Measurements from ENCODE around the gene FERMT2.

DNA sequence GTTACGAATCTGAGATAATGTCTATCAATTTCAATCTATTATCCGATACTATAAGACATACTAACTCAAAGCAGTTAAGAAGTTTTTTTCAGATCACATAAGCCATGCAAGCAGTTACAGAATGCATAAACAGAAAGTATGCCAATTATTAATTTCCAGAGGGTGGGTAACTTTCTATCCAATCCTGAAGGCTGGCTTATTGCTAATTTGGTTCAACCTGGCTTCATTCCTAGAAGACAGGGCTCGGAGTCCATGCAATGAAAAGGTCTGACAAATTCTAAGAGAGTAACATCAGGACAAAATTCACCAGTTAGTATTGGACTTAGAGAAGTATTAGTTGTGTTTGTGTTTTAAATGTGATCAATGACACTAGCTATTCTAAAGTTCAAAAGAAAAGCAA is 15.0 kb downstream of the FERMT2 start:
- TF ChIP-seq, protein P1, sequence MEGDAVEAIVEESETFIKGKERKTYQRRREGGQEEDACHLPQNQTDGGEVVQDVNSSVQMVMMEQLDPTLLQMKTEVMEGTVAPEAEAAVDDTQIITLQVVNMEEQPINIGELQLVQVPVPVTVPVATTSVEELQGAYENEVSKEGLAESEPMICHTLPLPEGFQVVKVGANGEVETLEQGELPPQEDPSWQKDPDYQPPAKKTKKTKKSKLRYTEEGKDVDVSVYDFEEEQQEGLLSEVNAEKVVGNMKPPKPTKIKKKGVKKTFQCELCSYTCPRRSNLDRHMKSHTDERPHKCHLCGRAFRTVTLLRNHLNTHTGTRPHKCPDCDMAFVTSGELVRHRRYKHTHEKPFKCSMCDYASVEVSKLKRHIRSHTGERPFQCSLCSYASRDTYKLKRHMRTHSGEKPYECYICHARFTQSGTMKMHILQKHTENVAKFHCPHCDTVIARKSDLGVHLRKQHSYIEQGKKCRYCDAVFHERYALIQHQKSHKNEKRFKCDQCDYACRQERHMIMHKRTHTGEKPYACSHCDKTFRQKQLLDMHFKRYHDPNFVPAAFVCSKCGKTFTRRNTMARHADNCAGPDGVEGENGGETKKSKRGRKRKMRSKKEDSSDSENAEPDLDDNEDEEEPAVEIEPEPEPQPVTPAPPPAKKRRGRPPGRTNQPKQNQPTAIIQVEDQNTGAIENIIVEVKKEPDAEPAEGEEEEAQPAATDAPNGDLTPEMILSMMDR (conservative IDR thresholded peaks at IDR 0.05): no peak
- TF ChIP-seq ZFX (IDR thresholded peaks at IDR 0.05): no peak

Data from C4-2B (cell line).